ENCODE measurements around the gene IMMP2L. TPM values are rescaled to one million over a fixed set of nuclear protein-coding genes. Genes with fewer than 3 reads are reported as not detected.
"Not testable (repeated sequence)": the region's sequence is repeated elsewhere in the genome, so short reads cannot be mapped to it uniquely, and the experiment has no call there.

Gene IMMP2L
- total RNA-seq: 7.1 and 8.2 TPM in 2 replicates

- peak; percentile 76 for DNase-seq (ENCODE audit: low read depth)
- peak; percentile 31 for TF ChIP-seq CTCF (IDR thresholded peaks at IDR 0.05; ENCODE audit: insufficient read depth, low read depth, low read length)
- peak within 1 kb of the TSS; percentile 72 for H3K4me3 ChIP-seq (ENCODE audit: low read depth, low read length)
Observed at GRCh38 chr7:111561904-111562732, at the start of gene IMMP2L. Gene IMMP2L, minus strand, starts transcription at chr7:111562492.

DNA sequence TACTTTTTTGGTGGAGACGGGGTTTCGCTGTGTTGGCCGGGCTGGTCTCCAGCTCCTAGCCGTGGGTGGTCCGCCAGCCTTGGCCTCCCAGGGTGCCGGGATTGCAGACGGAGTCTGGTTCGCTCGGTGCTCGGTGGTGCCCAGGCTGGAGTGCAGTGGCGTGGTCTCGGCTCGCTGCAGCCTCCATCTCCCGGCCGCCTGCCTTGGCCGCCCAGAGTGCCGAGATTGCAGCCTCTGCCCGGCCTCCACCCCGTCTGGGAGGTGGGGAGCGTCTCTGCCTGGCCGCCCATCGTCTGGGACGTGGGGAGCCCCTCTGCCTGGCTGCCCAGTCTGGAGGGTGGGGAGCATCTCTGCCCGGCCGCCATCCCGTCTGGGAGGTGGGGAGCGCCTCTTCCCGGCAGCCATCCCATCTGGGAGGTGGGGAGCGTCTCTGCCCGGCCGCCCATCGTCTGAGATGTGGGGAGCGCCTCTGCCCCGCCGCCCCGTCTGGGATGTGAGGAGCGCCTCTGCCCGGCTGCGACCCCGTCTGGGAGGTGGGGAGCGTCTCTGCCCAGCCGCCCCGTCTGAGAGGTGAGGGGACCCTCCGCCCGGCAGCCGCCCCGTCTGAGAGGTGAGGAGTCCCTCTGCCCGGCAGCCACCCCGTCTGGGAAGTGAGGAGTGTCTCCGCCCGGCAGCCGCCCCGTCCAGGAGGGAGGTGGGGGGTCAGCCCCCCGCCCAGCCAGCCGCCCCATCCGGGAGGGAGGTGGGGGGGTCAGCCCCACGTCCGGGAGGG, 47.4 kb upstream of the IMMP2L start:
- H3K4me3 ChIP-seq (ENCODE audit: low read depth, low read length); DNase-seq (ENCODE audit: low read depth): not testable (repeated sequence)

- no peak for DNase-seq (ENCODE audit: low read depth)
- no peak overlapping the region for H3K4me3 ChIP-seq (ENCODE audit: low read depth, low read length)
- TF ChIP-seq CTCF (IDR thresholded peaks at IDR 0.05; ENCODE audit: insufficient read depth, low read depth, low read length): no peak
Observed at GRCh38 chr7:111607621-111608020, 45.3 kb upstream of the IMMP2L start.

GRCh38 chr7:111605246-111605645, 43.0 kb upstream of the IMMP2L start:
- DNase-seq (ENCODE audit: low read depth): no peak
- H3K4me3 ChIP-seq (ENCODE audit: low read depth, low read length): no peak overlapping the region
- TF ChIP-seq CTCF (IDR thresholded peaks at IDR 0.05; ENCODE audit: insufficient read depth, low read depth, low read length): no peak

DNA sequence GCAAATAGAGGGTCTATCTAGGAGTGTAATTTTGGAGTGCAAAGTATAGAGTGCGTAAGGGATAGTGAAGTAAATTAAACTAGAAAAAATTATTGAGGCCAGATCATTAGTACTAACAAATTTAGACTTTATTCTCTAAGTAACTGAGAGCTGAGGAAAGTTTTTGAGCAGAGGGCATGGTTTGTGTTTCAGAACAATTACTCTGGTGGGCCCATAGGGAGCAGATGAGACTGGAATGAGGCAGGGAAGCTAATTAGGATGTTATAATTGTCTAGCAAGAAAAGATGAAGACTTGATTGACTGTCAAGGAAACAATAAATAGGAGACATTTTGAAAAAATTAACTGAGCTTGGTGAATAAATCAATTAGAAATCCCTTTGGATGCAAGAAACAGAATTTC, 37.8 kb upstream of the IMMP2L start:
- DNase-seq (ENCODE audit: low read depth): no peak
- TF ChIP-seq CTCF (IDR thresholded peaks at IDR 0.05; ENCODE audit: insufficient read depth, low read depth, low read length): no peak
- H3K4me3 ChIP-seq (ENCODE audit: low read depth, low read length): no peak overlapping the region

DNA sequence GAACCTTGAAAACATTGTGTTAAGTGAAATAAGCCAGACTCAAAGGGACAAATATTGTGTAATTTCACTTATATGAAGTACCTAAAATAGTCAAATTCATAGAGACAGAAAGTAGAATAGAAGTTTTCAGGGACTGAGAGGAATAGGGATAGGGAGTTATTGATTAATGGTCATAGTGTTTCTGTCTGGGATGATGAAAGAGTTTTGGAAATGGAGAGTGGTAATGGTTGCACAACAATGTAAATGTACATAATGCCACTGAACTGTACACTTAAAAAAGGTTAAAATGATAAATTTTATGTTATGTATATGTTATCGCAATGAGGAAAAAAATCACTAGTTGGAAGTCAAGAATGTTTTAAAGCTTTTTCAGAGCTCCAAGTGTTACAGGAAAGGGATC, 33.5 kb upstream of the IMMP2L start:
- no peak for TF ChIP-seq CTCF (IDR thresholded peaks at IDR 0.05; ENCODE audit: insufficient read depth, low read depth, low read length)
- H3K4me3 ChIP-seq (ENCODE audit: low read depth, low read length): no peak overlapping the region
- no peak for DNase-seq (ENCODE audit: low read depth)

- H3K4me3 ChIP-seq (ENCODE audit: low read depth, low read length): no peak overlapping the region
- no peak for DNase-seq (ENCODE audit: low read depth)
- TF ChIP-seq CTCF (IDR thresholded peaks at IDR 0.05; ENCODE audit: insufficient read depth, low read depth, low read length): no peak
Observed at GRCh38 chr7:111594602-111595001, 32.3 kb upstream of the IMMP2L start.

Data from fibroblast of villous mesenchyme (primary cell).